ENCODE results near the gene THSD4.

Gene THSD4

DNA sequence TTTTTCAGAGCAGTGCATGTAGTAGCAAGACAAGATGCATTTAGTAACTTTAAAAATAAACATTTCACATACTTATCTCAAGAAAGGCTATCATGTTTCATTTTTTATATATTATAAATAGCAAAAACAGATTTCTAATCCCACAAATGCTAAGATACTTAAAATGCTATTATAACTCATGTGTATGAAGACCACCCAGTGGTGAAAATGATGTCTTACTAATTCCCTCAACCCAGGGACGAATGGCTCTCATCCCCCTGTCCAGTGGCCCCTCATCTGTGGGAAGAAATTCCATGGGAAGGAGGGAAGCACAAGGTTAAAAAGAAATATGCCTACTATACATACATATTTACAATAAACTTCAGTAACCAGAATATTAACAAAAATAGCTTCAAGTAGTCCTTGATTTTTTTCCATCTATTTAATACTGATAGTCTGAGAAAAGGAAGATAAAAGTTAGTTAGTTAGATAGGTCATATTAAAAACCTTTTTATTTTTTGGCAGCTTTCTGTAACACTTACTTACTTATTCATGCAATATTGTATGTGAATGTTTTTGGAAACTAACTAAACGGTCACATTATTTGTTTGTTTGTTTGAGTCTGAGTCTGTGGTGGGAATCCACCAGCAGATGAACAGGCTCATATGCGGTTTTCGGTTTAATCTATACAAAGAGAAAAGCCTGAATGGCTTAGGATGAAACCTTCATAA is 709.9 kb downstream of the THSD4 start:
- TF ChIP-seq CTCF (IDR thresholded peaks at IDR 0.05; ENCODE audit: low read depth, low read length, missing control alignments), result no peak
- no peak overlapping the region for H3K4me3 ChIP-seq (replicated peaks; ENCODE audit: low read depth, low read length)
- DNase-seq (ENCODE audit: extremely low read depth, low read depth), result no peak

DNA sequence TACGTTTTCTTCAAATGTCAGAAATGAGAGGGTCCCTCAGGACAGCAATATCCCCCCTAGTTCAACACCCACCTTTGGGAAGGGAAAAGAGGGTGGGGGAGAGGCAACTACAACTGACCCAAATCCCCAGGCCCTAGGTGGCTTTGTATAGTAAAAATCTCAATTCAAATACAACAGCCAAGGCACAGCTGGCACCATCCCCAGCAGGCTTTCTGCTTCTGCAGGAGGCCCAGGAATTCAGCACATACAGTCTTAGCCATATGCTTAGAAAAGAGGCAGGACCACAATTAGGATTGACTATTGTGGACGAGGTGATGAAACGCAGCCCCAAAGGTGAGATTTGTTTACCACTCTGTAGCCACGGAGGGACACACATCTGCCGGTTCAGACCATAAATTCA is 710.9 kb downstream of the THSD4 start:
- DNase-seq (ENCODE audit: extremely low read depth, low read depth), result no peak
- H3K4me3 ChIP-seq (replicated peaks; ENCODE audit: low read depth, low read length), result no peak overlapping the region
- TF ChIP-seq CTCF (IDR thresholded peaks at IDR 0.05; ENCODE audit: low read depth, low read length, missing control alignments), result no peak

DNA sequence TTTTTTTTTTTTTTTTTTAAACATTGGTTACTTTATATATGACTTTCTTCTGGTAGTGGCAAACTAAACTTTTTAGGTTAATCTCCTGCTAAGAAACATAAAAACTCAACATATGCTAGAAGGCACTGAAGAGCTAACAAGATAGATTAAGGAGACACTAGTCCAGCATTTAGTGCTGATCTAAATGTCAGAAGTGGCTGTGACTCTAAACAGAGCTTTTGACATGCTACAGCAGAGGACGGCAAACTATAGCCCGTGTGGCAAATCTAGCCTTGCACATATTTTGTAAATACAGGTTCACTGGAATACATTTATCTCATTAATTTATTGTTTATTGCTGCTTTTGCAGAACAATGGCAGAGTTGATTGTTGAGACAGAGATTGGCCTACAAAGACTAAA is 715.7 kb downstream of the THSD4 start:
- TF ChIP-seq CTCF (IDR thresholded peaks at IDR 0.05; ENCODE audit: low read depth, low read length, missing control alignments), result no peak
- H3K4me3 ChIP-seq (replicated peaks; ENCODE audit: low read depth, low read length), result no peak overlapping the region
- no peak for DNase-seq (ENCODE audit: extremely low read depth, low read depth)
